GM21717 (cell line): ENCODE measurements around the gene ACBD4.

Experiments used
- ATAC-seq: cut with Tn5 transposase; IDR thresholded peaks from one replicate; pipeline ENCODE4 v1.9.1; 2021; ENCODE audit warnings: mild to moderate bottlenecking, moderate library complexity; ENCODE audit not compliant: unreplicated experiment

The ACBD4 gene

GRCh38 chr17:45132572-45133463 is 2.7 kb upstream of the ACBD4 start:
- no peak for ATAC-seq

- no peak for ATAC-seq
Observed at GRCh38 chr17:45135978-45136791, 698 bp downstream of the ACBD4 start.

- ATAC-seq = no peak
Observed at GRCh38 chr17:45136846-45137560, 1.5 kb downstream of the ACBD4 start.

GRCh38 chr17:45137561-45138305 is 2.2 kb downstream of the ACBD4 start:
- no peak for ATAC-seq

GRCh38 chr17:45138911-45139532 is 3.5 kb downstream of the ACBD4 start:
- no peak for ATAC-seq

GRCh38 chr17:45139533-45139920 is 4.0 kb downstream of the ACBD4 start:
- ATAC-seq = no peak

- no peak for ATAC-seq
Observed at GRCh38 chr17:45143094-45143670, 7.7 kb downstream of the ACBD4 start.

GRCh38 chr17:45143767-45144198 is 8.3 kb downstream of the ACBD4 start:
- ATAC-seq = no peak

- ATAC-seq = no peak
Observed at GRCh38 chr17:45144199-45145034, 8.9 kb downstream of the ACBD4 start.

- ATAC-seq = no peak
Observed at GRCh38 chr17:45145035-45145389, 9.5 kb downstream of the ACBD4 start.

- no peak for ATAC-seq
Observed at GRCh38 chr17:45146166-45146565, 10.7 kb downstream of the ACBD4 start.

GRCh38 chr17:45146592-45146889 is 11.1 kb downstream of the ACBD4 start:
- no peak for ATAC-seq

- ATAC-seq = peak; percentile 5
Observed at GRCh38 chr17:45146890-45147580, 11.5 kb downstream of the ACBD4 start.

GRCh38 chr17:45147581-45148182 is 12.2 kb downstream of the ACBD4 start:
- ATAC-seq = peak; percentile 32

- ATAC-seq = peak; percentile 54
Observed at GRCh38 chr17:45148183-45149036, 12.9 kb downstream of the ACBD4 start, which contains the start of gene HEXIM1. HEXIM1 (plus strand) TSS chr17:45148475; CDS start chr17:45149191, 716 bp downstream.

GRCh38 chr17:45149037-45149668 is 13.7 kb downstream of the ACBD4 start:
- no peak for ATAC-seq
